Measurements from ENCODE around the gene RFT1. TPM values are rescaled to one million over a fixed set of nuclear protein-coding genes. Genes with fewer than 3 reads are reported as not detected.

The RFT1 gene
- total and polyA plus RNA-seq, 2 of the 13 experiments (the other 11 are each of a cell fraction or from before 2014, with no cell fraction given): 23.2 to 37.0 TPM

DNA sequence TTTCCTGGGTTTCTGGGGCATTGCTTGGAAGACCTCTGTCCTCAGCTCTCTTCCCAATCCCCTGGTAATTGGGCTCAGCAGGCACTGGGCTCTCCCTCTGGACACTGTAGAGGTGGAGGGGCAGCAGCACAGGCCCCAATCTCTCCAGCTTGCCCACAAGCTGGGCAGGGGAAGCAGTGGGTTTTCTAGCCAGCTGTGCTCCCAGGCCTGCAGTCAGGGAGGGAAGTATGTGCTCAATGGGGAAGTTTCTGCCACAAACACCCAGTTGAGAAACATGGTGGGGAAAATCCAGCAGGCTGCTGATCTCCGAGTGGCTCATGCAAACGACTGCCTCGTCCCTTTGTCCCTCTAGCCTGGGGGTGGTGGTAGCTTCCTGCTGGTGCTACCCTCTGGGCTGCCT lies 12.8 kb upstream of the RFT1 start:
- POLR2A ChIA-PET: interaction anchor here (3.4 kb wide), 1 partner anchor 17 kb away, joined by 18 read pairs; the partner anchor contains the start of gene PRKCD
- no peak overlapping the region for H3K4me2 ChIP-seq (ENCODE audit: low read depth, low read length)
- ATAC-seq (no peak), DNase-seq (ENCODE audit: low spot score) (no peak), FAIRE-seq (no peak)
- no peak overlapping the region for H3K9ac ChIP-seq (ENCODE audit: insufficient read depth, low read depth, low read length)
- no peak overlapping the region for H3K27ac ChIP-seq (ENCODE audit: extremely low read length, insufficient read depth, low read length)
- H3K36me3 ChIP-seq (replicated peaks in 1 of 2; ENCODE audit: control insufficient read depth in 1 of 2, insufficient read depth in 2 of 2, low read length in 2 of 2): no peaks in the 10 kb centered on the region
- no peak for TF ChIP-seq KLF13 (CRISPR knock-in tag; IDR thresholded peaks at IDR 0.05)
- TF ChIP-seq, protein P1, sequence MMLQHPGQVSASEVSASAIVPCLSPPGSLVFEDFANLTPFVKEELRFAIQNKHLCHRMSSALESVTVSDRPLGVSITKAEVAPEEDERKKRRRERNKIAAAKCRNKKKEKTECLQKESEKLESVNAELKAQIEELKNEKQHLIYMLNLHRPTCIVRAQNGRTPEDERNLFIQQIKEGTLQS (CRISPR knock-in tag; IDR thresholded peaks at IDR 0.05): no peak
- TF ChIP-seq SRF (IDR thresholded peaks at IDR 0.05; ENCODE audit: low read depth, low read length): no peak
- no peak for TF ChIP-seq NFE2 (CRISPR knock-in tag; IDR thresholded peaks at IDR 0.05)
- H3K9me3 ChIP-seq (ENCODE audit: low read length): no peaks in the 10 kb centered on the region
- 3% methylated on average over 3 of the region's 3 CpGs for WGBS (ENCODE audit: low lambda C conversion rate)
- no peaks in the 10 kb centered on the region for H3K79me2 ChIP-seq (ENCODE audit: insufficient read depth, low read length)
- peaks cover 46% of the 10 kb centered on the region for H3K4me1 ChIP-seq (ENCODE audit: insufficient read depth, low read length)
- H4K20me1 ChIP-seq (ENCODE audit: insufficient read depth, low read length): no peaks in the 10 kb centered on the region
- CTCF ChIA-PET (ENCODE audit: low intra/inter-chr PET ratio, low total read pairs): no interaction called here
- no TSS peak for BruUV-seq (replicated peaks)
- H3K4me3 ChIP-seq (replicated peaks in 1 of 3; ENCODE audit: insufficient read depth in 1 of 3, low read depth in 2 of 3, low read length in 3 of 3): no peak overlapping the region
- intact Hi-C loops (cut with micrococcal nuclease; ENCODE audit: unreplicated experiment): no loop called here
- H3K27me3 ChIP-seq (ENCODE audit: control insufficient read depth in 1 of 2, insufficient read depth in 2 of 2, low read length in 2 of 2): peaks cover 2 to 51% of the 10 kb centered on the region in 2 experiments; a peak in 4 of 5 replicates
- in situ Hi-C loops (cut with HindIII; ENCODE audit: extremely low pct_ligation_motif_present, low pct_unique_long_range_greater_than_20kb): no loop called here
- no peak overlapping the region for H2AFZ ChIP-seq (ENCODE audit: low read length)

DNA sequence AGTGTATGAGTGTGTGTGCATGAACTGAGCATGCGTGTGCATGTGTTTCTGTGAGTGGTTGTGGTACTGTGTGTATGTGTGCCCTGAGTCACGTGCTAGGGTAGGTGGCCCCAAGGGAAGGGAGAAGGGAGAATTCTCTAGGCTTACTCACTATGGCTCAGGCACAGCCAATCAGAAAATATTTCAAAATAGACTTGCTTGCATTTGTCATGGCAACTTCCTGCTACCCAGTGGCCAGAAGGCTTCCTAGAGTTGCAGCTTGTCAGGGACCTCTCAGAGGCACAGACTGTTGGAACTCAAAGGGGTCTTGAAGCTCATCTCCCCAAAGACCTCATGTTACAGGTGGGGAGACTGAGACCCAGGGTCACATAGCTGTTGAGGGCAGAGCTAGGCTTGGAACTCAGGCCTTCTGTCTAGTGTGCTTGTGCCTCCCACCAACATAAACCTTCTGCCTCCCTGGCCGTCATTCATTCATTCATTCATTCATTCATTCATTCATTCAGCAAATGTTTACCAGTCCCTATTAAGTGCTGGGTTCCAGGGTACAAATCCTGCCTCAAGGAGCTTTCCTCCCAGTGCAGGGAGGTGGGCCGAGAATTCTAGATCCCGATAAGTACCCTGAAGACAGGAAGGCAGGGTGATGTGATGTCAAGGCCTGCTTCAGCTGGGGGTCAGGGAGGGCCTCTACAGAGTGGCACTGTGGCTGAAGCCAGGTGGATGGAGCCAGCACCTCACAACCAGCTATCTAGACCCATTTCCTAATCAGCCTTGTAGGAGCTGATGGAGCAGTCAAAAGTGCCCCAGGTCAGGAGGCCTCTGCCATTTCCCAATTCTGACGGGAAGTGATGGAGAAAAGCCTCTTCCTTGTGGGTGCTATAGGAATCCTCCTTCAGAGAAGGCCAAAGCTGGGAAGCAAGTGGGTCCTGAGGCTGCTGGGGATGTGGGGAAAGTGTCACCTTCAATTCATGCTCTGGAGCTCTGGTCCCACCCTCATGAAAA lies 10.9 kb upstream of the RFT1 start:
- DNase-seq (ENCODE audit: low spot score) (no peak), FAIRE-seq (no peak), ATAC-seq (no peak; the same call in 2 of the 3 replicates)
- peaks cover 0 to 35% of the 10 kb centered on the region in 2 experiments; a peak in 3 of 5 replicates for H3K27me3 ChIP-seq (ENCODE audit: control insufficient read depth in 1 of 2, insufficient read depth in 2 of 2, low read length in 2 of 2)
- H3K79me2 ChIP-seq (ENCODE audit: insufficient read depth, low read length): no peaks in the 10 kb centered on the region
- CTCF ChIA-PET (ENCODE audit: low intra/inter-chr PET ratio, low total read pairs): no interaction called here
- H3K9ac ChIP-seq (ENCODE audit: insufficient read depth, low read depth, low read length): no peak overlapping the region
- no peaks in the 10 kb centered on the region for H4K20me1 ChIP-seq (ENCODE audit: insufficient read depth, low read length)
- POLR2A ChIA-PET: interaction anchor here (0.8 to 3.4 kb wide), 4 partner anchors 9 to 55 kb away, joined by 3 to 18 read pairs (median 3); partner anchors contain the start of gene PRKCD
- in situ Hi-C loops (cut with HindIII; ENCODE audit: extremely low pct_ligation_motif_present, low pct_unique_long_range_greater_than_20kb): no loop called here
- no peaks in the 10 kb centered on the region for H3K9me3 ChIP-seq (ENCODE audit: low read length)
- no TSS peak for BruUV-seq (replicated peaks)
- peaks cover 62% of the 10 kb centered on the region for H3K4me1 ChIP-seq (ENCODE audit: insufficient read depth, low read length)
- no peaks in the 10 kb centered on the region for H3K36me3 ChIP-seq (replicated peaks in 1 of 2; ENCODE audit: control insufficient read depth in 1 of 2, insufficient read depth in 2 of 2, low read length in 2 of 2)
- 19% methylated on average over 6 of the region's 6 CpGs for WGBS (ENCODE audit: low lambda C conversion rate)
- H2AFZ ChIP-seq (ENCODE audit: low read length): no peak overlapping the region
- intact Hi-C loops (cut with micrococcal nuclease; ENCODE audit: unreplicated experiment): no loop called here
- H3K27ac ChIP-seq (ENCODE audit: extremely low read length, insufficient read depth, low read length): no peak overlapping the region
- H3K4me2 ChIP-seq (ENCODE audit: low read depth, low read length): no peak overlapping the region
- no peak overlapping the region for H3K4me3 ChIP-seq (replicated peaks in 1 of 3; ENCODE audit: insufficient read depth in 1 of 3, low read depth in 2 of 3, low read length in 3 of 3)
- no peak for TF ChIP-seq RARG (CRISPR knock-in tag; IDR thresholded peaks at IDR 0.05; ENCODE audit: low read depth)
- peak; percentile 63; the same call in 1 of the 2 replicates for TF ChIP-seq ZNF24 (IDR thresholded peaks at IDR 0.05)
- no peak for TF ChIP-seq ZNF891 (CRISPR knock-in tag; IDR thresholded peaks at IDR 0.05)
- TF ChIP-seq, protein P2, sequence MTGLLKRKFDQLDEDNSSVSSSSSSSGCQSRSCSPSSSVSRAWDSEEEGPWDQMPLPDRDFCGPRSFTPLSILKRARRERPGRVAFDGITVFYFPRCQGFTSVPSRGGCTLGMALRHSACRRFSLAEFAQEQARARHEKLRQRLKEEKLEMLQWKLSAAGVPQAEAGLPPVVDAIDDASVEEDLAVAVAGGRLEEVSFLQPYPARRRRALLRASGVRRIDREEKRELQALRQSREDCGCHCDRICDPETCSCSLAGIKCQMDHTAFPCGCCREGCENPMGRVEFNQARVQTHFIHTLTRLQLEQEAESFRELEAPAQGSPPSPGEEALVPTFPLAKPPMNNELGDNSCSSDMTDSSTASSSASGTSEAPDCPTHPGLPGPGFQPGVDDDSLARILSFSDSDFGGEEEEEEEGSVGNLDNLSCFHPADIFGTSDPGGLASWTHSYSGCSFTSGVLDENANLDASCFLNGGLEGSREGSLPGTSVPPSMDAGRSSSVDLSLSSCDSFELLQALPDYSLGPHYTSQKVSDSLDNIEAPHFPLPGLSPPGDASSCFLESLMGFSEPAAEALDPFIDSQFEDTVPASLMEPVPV (CRISPR knock-in tag; IDR thresholded peaks at IDR 0.05): no peak
- TF ChIP-seq, protein P3, sequence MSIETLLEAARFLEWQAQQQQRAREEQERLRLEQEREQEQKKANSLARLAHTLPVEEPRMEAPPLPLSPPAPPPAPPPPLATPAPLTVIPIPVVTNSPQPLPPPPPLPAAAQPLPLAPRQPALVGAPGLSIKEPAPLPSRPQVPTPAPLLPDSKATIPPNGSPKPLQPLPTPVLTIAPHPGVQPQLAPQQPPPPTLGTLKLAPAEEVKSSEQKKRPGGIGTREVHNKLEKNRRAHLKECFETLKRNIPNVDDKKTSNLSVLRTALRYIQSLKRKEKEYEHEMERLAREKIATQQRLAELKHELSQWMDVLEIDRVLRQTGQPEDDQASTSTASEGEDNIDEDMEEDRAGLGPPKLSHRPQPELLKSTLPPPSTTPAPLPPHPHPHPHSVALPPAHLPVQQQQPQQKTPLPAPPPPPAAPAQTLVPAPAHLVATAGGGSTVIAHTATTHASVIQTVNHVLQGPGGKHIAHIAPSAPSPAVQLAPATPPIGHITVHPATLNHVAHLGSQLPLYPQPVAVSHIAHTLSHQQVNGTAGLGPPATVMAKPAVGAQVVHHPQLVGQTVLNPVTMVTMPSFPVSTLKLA (IDR thresholded peaks at IDR 0.05): peak; percentile 39; the same call in 1 of the 2 replicates
